Omental fat pad (tissue), 4 donors: ENCODE measurements around the gene PODXL. TPM values are rescaled to one million over a fixed set of nuclear protein-coding genes. Genes with fewer than 3 reads are reported as not detected.

Source experiments
- ATAC-seq: fragments of 150-250 bp; one replicate; pipeline ENCODE4 v1.9.1; 2016; ENCODE audit warnings: mild to moderate bottlenecking, moderate library complexity; ENCODE audit not compliant: low FRiP score
- DNase-seq: peaks from one replicate; pipeline ENCODE4 v3.0.0-alpha.2; 2019; ENCODE audit warnings: low spot score
- total RNA-seq, 4 donors: library from RNA; depleted of rRNA; stranded (reverse); fragments of >200 nt; gene quantifications; one replicate each; pipeline ENCODE4 v1.1.0, GENCODE V29; 2016
- TF ChIP-seq, protein P1 (sequence below), 3 donors: fragments of 450-650 bp; IDR thresholded peaks; one replicate each; pipeline ENCODE4 v1.5.1; 2016 to 2017; ENCODE audit warnings: antibody characterized with exemption in 3 of 3, mild to moderate bottlenecking in 3 of 3, moderate library complexity in 2 of 3

Gene PODXL
- total RNA-seq, 4 donors from 2014 or later = 40.0 to 102 (median 71.6) TPM

DNA sequence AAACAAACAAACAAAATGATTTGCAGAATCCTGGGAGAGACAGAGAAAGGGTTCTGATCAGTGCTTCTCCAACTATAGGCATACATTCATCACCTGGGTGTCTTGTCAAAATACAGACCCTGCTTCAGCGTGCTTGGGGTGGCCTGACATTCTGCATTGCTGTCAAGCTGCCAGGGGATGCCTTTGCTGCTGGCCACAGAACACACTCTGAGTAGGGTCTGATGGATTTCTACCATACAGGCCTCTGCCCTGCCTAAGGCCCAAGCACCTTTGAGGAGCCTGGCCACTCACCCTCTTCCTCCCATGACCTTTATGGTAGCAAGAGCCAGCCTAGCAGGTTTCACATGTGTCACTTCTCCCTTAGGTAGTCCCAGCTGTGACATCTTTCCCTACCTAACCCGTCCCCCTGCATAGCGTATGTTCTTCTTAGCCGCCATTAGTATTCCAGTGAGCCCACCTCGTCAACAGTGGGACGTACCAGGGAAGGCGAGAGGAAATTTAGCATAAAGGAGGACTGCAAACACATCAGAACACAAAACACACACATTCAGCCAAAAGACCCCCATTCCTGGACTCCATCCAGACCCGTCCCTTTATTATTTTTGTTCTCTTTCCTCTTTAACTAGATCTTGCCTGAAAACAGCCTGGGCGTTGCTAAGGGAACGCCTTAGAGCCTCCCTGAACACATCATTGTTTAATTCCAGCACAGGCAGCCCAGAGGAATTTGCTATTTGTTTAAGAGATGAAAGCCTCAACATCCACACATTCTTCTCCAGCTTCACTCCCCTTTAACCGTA lies 43.9 kb upstream of the PODXL start:
- DNase-seq (no peak), ATAC-seq (no peak)
- TF ChIP-seq, protein P1, sequence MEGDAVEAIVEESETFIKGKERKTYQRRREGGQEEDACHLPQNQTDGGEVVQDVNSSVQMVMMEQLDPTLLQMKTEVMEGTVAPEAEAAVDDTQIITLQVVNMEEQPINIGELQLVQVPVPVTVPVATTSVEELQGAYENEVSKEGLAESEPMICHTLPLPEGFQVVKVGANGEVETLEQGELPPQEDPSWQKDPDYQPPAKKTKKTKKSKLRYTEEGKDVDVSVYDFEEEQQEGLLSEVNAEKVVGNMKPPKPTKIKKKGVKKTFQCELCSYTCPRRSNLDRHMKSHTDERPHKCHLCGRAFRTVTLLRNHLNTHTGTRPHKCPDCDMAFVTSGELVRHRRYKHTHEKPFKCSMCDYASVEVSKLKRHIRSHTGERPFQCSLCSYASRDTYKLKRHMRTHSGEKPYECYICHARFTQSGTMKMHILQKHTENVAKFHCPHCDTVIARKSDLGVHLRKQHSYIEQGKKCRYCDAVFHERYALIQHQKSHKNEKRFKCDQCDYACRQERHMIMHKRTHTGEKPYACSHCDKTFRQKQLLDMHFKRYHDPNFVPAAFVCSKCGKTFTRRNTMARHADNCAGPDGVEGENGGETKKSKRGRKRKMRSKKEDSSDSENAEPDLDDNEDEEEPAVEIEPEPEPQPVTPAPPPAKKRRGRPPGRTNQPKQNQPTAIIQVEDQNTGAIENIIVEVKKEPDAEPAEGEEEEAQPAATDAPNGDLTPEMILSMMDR (IDR thresholded peaks at IDR 0.05) = no peak

DNA sequence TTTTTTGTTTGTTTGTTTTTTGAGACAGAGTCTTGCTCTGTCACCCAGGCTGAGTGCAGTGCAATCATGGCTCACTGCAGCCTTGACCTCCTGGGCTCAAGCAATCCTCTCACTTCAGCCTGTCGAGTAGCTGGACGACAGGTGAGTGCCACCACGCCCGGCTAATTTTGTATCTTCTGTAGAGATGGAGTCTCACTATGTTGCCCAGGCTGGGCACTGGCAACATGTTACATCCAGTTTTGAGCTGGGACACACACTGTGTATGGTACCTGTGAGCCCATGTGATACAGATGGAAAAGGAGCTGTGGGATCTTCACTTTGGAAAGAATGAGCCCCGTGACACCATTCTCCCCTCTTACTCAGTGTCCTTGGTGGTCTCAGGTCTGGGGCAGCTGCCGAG lies 40.4 kb upstream of the PODXL start:
- no peak for ATAC-seq
- no peak for DNase-seq
- TF ChIP-seq, protein P1 (IDR thresholded peaks at IDR 0.05) = no peak

DNA sequence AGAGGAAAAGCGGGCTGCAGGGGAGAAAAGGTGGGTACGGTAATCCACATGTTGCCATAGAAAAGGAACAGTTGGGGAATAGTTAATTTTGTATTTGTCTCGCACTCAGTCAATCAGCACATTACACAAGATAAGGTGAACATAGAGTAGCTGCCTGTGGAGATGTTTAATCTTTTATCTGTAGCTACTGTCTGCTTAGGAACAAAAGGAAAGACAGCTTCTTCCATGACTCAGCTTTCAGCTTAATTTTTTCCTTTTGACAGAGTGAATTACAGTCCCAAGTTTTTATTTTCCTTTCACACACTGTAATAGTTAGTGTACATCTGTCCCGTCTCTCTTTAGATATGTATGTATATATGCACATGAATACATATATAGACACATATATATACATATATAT lies 39.3 kb upstream of the PODXL start:
- DNase-seq = no peak
- TF ChIP-seq, protein P1 (IDR thresholded peaks at IDR 0.05) = no peak
- ATAC-seq = no peak

DNA sequence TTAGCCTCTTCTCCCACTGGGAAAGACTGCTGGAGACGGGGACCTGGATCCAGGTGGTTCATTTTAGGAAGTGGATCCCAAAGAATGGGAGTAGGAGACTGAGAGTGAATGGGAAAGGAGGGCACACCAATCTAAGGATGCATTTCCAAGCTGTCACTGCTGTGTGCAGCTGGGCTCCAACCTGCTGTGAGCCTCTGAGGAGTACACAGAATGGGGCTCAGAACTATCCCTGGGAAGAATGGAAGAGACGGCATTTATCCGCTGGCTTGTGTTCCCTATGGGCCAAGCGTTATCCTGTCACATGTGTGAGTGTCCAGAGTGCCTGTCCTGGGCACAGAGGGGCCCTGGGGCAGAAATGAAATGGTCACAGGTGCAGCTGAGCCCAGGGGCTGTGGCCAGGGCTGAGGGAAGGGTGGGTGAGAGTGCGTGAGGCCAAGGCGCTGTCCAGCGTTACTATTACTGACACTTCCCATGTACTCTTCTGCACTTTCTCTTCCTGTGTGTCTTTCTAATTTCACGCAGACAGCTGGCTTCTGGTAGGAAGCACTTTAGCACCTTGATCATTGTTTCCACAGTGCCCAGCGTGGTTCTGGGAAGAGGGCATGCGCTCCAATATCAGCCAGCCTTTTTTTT lies 35.4 kb upstream of the PODXL start:
- TF ChIP-seq, protein P1 (IDR thresholded peaks at IDR 0.05) = no peak
- DNase-seq (no peak), ATAC-seq (no peak)

DNA sequence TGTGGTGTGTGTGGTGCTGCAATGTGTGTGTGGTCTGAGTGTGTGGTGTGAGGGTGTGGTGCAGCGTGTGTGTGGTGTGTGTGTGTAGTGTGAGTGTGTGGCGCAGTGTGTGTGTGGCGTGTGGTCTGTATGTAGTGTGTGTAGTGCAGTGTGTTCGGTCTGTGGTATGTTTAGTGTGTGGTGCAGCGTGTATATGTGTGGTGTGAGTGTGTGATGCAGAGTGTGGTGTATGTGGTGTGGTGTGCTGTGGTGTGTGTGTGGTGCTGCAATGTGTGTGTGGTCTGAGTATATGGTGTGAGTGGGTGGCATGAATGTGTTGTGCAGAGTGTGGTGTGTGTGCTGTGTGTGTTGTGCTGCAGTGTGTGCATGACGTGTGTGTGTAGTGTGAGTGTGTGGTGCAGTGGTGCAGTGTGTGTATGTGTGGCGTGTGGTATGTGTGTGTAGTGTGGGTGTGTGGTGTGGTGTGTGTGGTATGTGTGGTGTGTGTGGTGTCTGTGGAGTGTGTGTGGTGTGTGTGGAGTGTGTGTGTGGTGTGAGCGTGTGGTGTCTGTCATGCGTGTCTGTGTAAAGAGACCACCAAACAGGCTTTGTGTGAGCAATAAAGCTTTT lies 31.0 kb upstream of the PODXL start:
- DNase-seq = no peak
- ATAC-seq = no peak
- TF ChIP-seq, protein P1 (IDR thresholded peaks at IDR 0.05) = no peak

DNA sequence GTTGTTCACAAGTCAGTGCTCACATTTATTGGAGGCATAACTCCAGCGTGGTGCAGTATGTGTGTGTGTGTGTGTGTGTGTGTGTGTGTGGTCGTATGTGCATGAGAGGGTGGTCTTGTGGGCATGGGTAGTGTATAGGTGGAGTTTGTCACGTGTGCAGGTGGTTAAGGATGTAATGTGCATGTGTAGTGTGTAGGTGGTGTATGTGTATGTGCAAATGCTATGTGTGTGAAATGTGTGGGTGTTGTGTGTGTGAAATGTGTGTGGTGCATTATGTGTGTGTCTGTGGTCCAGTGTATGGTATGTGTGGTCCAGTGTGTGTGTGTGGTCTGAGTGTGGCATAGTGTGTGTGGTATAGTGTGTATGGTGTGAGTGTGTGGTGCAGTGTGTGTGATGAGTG lies 30.3 kb upstream of the PODXL start:
- ATAC-seq (no peak), DNase-seq (no peak)
- TF ChIP-seq, protein P1 (IDR thresholded peaks at IDR 0.05) = no peak
